Stimulated activated CD4-positive, alpha-beta T cell treated with anti-CD3 and anti-CD28 coated beads, Interleukin-1b, Interleukin-23, amount 100 ng/mL, for 1 hour (primary cell): Measurements from ENCODE around the gene TMEM33.

ENCODE experiments used
- DNase-seq, 2 donors: peaks; one replicate each; pipeline ENCODE4 v3.0.0-alpha.2; 2020; ENCODE audit warnings: low read depth in 2 of 2

The TMEM33 gene

DNA sequence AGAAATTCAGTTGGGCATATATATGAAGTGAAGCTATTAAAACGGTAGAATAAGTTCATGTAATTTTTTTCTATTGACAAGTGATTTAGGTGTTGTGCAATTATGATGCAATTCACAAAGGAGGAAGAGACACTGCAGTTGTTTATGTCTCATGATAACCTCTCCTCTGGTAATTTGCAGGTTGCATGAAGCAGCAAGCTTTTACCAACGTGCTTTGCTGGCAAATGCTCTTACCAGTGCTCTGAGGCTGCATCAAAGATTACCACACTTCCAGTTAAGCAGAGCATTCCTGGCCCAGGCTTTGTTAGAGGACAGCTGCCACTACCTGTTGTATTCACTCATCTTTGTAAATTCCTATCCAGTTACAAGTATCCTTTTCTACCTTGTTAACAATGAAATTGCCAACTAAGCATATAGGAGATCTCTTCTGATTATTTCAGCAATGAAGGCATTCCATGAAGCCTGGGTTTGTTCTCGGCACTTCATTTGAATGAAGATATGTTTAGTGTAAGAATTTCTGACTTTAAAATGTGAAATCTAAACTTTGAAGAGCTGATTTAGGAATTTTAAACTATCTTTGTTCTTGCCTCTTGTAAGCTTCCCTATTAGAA, 3.9 kb downstream of the TMEM33 start:
- DNase-seq: no peak

GRCh38 chr4:41940834-41941233, 5.6 kb downstream of the TMEM33 start:
- DNase-seq: no peak

- DNase-seq: no peak
These were observed 8.3 kb downstream of the TMEM33 start for GRCh38 chr4:41943506-41943905.

DNA sequence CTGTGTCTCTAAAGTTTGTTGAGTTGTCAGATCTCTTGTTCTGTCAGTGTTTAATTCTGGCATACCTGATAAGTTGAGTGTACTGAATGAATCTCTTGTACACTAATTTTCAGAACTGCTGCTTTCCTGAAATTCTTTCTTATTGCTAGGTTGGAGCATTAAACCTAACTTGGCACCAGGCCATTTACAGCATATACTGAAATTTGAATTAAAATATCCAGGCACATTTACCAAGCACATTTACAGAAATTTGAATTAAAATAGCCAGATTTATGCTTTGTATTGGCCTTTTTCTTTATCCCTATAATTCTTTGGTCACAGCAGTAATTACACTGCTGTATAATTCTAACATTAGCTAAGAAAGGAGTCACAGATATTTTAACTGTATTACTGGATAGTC, 8.9 kb downstream of the TMEM33 start:
- DNase-seq: no peak

DNA sequence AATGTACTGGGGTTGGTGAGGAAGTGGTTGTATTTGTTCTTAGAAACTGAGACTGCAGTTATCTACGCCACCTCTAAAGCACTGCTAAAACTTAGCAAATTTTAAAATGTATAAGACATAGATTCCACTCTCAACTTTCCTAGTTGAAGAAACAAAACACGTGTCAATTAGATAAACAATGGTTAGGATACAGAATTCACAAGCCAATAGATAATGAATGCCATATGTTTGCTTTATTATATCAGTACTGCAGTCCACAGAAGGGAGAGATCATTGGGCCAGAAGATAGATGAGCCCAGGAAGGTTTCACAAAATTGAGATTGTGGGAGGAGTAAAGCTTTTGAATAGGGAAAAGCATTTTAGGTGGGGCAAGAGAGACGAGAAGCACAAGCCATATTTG, 14.3 kb downstream of the TMEM33 start:
- no peak for DNase-seq

DNA sequence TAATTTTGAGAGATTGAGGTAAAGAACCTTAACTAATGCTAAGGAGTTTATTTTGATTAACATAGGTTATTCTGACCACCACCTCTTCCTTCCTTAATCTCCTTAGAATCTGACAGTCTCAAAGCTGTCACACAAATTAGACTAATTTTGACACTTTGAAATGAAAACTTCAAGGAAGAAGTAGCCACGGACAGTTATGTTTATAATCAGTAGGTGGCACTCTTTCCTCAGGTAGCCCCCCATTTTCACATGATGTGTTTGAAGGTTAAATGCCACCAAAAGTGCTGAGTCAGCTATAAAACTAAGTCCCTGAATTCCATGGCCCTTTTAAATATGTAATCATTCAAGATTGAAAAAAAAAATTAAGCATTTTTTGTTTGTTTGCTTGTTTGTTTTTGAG, 22.4 kb downstream of the TMEM33 start:
- DNase-seq: no peak

DNA sequence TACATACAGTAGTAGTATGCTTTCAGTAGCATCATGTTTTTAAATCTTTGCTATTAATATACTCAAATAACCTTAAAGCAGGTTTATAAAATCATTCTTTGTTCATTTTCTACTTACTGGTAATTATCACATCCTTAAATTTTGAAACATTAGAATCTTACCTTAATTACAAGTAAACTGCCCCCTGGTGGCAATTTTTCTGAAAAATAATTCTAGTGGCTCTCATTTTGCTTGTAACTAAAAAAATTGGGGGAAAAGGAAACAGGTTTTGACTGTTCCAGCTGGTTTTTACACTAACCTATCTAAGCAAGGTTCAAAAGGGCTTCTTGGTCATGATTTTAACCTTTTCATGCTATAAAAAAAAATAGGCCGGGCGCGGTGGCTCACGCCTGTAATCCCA, 27.9 kb downstream of the TMEM33 start:
- no peak for DNase-seq

- DNase-seq: no peak
These were observed 29.2 kb downstream of the TMEM33 start for GRCh38 chr4:41964401-41964800.

DNA sequence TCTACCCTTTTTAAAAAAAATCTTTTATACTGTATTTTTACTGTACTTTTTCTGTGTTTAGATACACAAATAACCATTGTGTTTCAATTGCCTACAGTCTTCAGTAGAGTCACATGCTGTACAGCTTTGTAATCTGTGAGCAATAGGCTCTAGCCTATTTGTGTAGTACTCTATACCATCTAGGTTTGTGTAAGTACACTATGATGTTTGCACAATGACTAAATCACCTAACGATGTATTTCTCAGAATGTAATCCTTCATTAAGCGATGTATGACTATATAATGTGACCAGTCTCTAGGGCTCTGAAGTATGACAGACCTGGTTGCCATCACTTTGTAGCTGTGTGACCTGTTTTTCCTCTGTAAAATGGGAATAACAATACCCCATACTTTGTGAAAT, 32.2 kb downstream of the TMEM33 start:
- DNase-seq: no peak

GRCh38 chr4:41969671-41970070, 34.4 kb downstream of the TMEM33 start:
- no peak for DNase-seq

- DNase-seq: no peak
These were observed 40.1 kb downstream of the TMEM33 start for GRCh38 chr4:41975341-41975740.

DNA sequence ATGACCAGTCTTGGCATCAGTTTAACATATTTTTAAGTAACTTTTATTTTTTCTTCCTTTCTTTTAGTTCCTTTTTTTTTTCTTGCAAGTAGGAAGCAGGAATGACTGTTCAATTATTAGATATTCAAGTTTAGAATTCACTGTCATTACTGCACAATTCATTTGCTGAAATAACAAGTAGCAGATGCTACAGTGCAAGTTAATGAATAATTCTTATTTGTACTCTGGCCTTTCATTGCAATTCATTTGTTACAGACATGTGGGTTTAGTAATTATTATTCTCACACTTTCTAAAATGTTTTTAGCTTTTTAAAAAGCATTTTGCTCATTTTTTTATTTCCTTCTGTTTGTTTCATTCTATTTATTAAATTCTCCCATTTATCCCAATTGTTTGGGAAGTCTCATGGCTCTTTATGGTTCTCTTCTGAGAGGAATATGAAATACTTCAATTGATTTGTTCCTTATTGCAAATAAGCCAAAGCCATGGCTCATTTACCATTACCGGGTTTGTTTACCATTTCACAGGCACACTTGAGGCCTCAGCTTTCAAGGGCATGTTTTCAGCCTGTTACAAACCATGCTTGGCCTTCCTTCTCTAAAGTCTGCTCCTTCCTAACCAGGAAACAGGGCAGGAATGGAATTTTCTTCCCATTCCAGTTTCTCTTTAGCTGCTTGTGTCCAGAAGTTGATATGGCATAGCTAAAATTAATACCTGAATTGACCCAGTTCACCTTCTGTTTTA, 41.7 kb downstream of the TMEM33 start:
- no peak for DNase-seq

GRCh38 chr4:41977709-41978108, 42.5 kb downstream of the TMEM33 start:
- DNase-seq: no peak

- DNase-seq: no peak
These were observed 46.2 kb downstream of the TMEM33 start, which contains the start of gene DCAF4L1 for GRCh38 chr4:41981456-41981855. Gene DCAF4L1, plus strand, starts transcription at chr4:41981756. Its CDS starts 37 bp downstream, at chr4:41981793.

DNA sequence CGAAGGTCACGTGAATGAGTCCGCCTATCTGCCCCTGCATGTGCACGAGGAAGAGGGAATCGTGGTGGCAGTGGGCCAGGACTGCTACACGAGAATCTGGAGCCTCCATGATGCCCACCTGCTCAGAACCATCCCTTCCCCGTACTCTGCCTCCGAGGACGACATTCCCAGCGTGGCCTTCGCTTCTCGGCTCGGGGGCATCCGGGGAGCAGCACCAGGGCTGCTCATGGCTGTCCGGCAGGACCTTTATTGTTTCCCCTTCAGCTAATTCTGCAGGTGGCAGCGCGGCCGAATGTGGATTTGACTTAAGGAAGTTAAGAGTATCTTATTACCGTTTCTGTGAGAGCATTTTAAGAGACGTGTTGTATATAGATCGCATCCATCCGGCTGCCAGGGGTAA, 47.5 kb downstream of the TMEM33 start:
- DNase-seq: no peak

DNA sequence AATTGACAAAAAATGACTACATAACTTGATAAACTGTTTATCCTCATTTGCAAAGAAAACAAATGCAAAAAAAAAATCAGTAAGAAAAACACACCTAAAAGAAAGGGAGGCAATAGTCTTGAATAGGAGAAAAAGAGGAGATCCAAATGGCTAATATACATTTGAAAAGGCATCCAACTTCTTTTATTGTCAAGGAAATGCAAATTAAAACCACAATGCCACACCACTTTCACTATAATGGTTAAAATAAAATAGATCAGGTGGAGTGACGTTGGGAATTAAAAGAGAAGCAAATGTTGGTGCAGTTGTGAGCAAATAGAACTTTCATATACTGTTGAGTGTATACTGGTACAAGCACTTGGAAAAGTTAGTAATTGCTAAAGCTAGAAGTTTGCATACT, 49.9 kb downstream of the TMEM33 start:
- no peak for DNase-seq

DNA sequence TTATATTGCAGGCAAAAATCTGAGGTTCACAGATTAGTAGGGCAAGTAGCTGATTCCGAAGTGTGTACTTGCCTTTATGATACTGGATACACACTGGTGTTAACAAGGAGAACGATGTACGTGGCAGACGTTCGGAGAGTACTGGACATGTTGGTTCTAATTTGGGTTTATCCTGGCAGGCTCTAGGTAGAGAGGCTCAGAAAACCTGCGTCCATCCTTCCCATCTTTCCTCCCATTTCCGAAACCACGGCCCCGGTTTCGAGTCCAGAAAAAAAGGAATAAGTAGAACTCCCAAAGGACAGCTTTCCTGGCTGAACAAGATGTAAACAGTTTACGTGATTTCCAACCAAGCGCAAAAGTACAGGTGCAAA, 54.8 kb downstream of the TMEM33 start:
- no peak for DNase-seq

- peak; percentile 73 to 78 for DNase-seq
These were observed 55.3 kb downstream of the TMEM33 start, which contains the start of gene SLC30A9 for GRCh38 chr4:41990365-41991111. Gene SLC30A9, plus strand, starts transcription at chr4:41990530. Its CDS starts 122 bp downstream, at chr4:41990652.

DNA sequence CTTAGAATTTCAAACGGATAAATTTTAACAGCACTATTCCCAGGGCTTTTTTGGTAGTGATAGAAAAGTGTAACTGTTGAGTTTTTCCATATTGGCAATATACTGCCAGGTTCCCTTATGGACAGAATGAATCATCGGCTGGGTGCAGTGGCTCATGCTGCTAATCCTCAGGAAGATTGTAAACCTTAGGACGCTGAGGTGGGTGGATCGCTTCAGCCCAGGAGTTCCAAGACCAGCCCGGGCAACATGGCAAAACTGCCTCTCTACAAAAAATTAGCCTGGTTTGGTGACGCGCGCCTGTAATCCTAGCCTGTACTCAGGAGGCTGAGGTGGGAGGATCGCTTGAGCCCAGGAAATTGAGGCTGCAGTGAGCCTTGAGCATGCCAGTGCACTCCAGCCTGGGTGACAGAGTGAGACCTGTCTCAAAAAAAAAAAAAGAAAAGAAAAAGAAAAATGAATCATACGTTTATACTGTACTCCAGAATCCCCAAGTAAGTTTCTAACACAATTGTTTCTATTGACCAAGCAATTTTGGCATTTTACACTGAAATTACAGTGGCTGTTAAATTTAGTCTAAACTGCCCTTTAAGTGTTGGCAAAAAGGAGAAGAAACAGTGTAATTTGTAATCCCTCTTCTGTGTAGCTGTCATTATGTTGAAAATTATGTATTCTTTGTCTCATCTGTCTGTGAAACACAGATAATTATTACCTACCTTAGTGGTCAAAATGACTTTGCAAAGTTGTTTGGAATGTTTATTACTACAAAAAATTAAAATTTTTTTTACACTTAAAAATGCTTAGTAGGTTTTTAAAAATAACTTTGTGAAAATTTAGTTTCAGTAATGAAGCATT, 56.9 kb downstream of the TMEM33 start:
- no peak for DNase-seq

- no peak for DNase-seq
These were observed 58.0 kb downstream of the TMEM33 start for GRCh38 chr4:41992967-41993857.

DNA sequence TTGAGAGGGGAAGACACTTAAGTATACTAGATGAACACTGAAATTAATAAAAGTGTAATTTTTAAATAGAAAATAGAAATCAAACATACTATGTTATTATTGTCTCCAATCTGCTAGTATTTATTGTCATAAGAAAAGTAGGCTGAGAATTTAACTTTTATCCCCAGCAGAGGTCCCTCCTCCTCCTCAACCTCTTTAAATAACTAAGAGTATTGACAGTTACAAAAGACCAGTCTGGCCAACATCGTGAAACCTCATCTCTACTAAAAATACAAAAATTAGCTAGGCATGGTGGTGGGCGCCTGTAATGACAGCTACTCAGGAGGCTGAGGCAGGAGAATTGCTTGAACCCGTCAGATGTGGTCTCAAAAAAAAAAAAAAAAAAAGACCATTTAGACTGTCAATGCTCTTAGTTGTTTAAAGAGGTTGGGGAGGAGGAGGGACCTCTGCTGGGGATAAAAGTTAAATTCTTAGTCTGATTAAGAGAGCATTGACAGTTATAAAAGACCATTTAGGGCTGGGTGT, 59.3 kb downstream of the TMEM33 start:
- DNase-seq: no peak
